Fibroblast of skin of back (primary cell): ENCODE measurements around the gene KCNK13. TPM values are rescaled to one million over a fixed set of nuclear protein-coding genes. Genes with fewer than 3 reads are reported as not detected.
A peak's percentile ranks its signal among the peaks of the same experiment; 100 is the strongest.
"Not testable (repeated sequence)": the region's sequence is repeated elsewhere in the genome, so short reads cannot be mapped to it uniquely, and the experiment has no call there.

Experiments used
- DNase-seq: peaks from one replicate; pipeline ENCODE4 v3.0.0-alpha.2; 2013
- polyA plus RNA-seq, 2 experiments: library from polyadenylated mRNA; unstranded; fragments of 120-200 nt; gene quantifications; one replicate each; pipeline ENCODE4 v1.2.1, GENCODE V29; 2013; ENCODE audit not compliant: insufficient read length in 2 of 2

The KCNK13 gene
- not detected for polyA plus RNA-seq (2013, experiment 1 of 2; ENCODE audit: insufficient read length)
- not detected for polyA plus RNA-seq (2013, experiment 2 of 2; ENCODE audit: insufficient read length)

GRCh38 chr14:90061685-90062126 is at the start of gene KCNK13:
TSS of gene KCNK13 (plus strand) at chr14:90061994. CDS start at chr14:90062206, 212 bp downstream.
- DNase-seq: no peak

GRCh38 chr14:90017371-90017770 is 44.4 kb upstream of the KCNK13 start:
- peak; percentile 59 for DNase-seq

- DNase-seq: no peak
Observed at GRCh38 chr14:90019824-90020523, 41.8 kb upstream of the KCNK13 start.

GRCh38 chr14:90023176-90023896 is 38.5 kb upstream of the KCNK13 start:
- no peak for DNase-seq

GRCh38 chr14:90024910-90025309 is 36.9 kb upstream of the KCNK13 start:
- no peak for DNase-seq

GRCh38 chr14:90026608-90027007 is 35.2 kb upstream of the KCNK13 start:
- DNase-seq: not testable (repeated sequence)

- no peak for DNase-seq
Observed at GRCh38 chr14:90027842-90028241, 34.0 kb upstream of the KCNK13 start.

- DNase-seq: no peak
Observed at GRCh38 chr14:90034156-90034555, 27.6 kb upstream of the KCNK13 start.

GRCh38 chr14:90034835-90035525 is 26.8 kb upstream of the KCNK13 start:
- DNase-seq: no peak

GRCh38 chr14:90039253-90040010 is 22.4 kb upstream of the KCNK13 start:
- no peak for DNase-seq

GRCh38 chr14:90040411-90040810 is 21.4 kb upstream of the KCNK13 start:
- no peak for DNase-seq

- no peak for DNase-seq
Observed at GRCh38 chr14:90042496-90043252, 19.1 kb upstream of the KCNK13 start.

GRCh38 chr14:90045616-90046015 is 16.2 kb upstream of the KCNK13 start:
- no peak for DNase-seq

- no peak for DNase-seq
Observed at GRCh38 chr14:90049390-90049789, 12.4 kb upstream of the KCNK13 start.

- DNase-seq: no peak
Observed at GRCh38 chr14:90050271-90050670, 11.5 kb upstream of the KCNK13 start.

GRCh38 chr14:90053044-90053443 is 8.8 kb upstream of the KCNK13 start:
- peak; percentile 23 for DNase-seq

- DNase-seq: no peak
Observed at GRCh38 chr14:90054803-90055202, 7.0 kb upstream of the KCNK13 start.

GRCh38 chr14:90056826-90057225 is 5.0 kb upstream of the KCNK13 start:
- no peak for DNase-seq

GRCh38 chr14:90058876-90059458 is 2.8 kb upstream of the KCNK13 start:
- DNase-seq: peak; percentile 13

GRCh38 chr14:90060312-90060964 is 1.4 kb upstream of the KCNK13 start:
- DNase-seq: peak; percentile 26
